DND-41 (cell line): ENCODE measurements around the gene TK2.

Source experiments
- EZH2 ChIP-seq: IDR thresholded peaks from 3 replicates; pipeline ENCODE4 v1.6.1; 2012; ENCODE audit warnings: borderline replicate concordance, low read depth, mild to moderate bottlenecking, moderate library complexity, low read length, inconsistent platforms; ENCODE audit not compliant: severe bottlenecking
- TF ChIP-seq, protein P1 (sequence below): IDR thresholded peaks from 2 replicates; pipeline ENCODE4 v1.5.1; 2012; ENCODE audit warnings: borderline replicate concordance, low read length, moderate library complexity, mild to moderate bottlenecking; ENCODE audit not compliant: poor library complexity, severe bottlenecking; ENCODE audit errors: extremely low read depth

DNA sequence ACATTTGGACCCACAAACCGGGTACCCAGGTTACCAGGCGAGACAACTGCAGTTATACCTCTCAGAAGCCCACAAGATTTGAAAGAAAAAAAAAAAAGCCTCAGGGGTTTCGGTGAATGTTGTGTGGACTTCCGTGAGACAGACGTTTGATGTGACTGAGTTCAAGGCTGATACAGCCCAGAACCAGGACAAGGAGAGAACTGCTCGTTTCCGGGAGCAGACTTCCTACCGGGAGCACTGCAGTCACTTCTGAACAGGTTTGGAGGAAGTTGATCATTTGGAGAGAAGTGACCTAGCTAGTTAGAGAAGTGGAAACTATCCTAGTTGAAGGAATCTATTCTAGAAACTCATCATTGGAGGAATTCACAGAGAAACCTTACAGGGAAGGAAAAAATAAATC, 3.3 kb upstream of the TK2 start:
- TF ChIP-seq EZH2 = no peak
- TF ChIP-seq, protein P1, sequence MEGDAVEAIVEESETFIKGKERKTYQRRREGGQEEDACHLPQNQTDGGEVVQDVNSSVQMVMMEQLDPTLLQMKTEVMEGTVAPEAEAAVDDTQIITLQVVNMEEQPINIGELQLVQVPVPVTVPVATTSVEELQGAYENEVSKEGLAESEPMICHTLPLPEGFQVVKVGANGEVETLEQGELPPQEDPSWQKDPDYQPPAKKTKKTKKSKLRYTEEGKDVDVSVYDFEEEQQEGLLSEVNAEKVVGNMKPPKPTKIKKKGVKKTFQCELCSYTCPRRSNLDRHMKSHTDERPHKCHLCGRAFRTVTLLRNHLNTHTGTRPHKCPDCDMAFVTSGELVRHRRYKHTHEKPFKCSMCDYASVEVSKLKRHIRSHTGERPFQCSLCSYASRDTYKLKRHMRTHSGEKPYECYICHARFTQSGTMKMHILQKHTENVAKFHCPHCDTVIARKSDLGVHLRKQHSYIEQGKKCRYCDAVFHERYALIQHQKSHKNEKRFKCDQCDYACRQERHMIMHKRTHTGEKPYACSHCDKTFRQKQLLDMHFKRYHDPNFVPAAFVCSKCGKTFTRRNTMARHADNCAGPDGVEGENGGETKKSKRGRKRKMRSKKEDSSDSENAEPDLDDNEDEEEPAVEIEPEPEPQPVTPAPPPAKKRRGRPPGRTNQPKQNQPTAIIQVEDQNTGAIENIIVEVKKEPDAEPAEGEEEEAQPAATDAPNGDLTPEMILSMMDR = no peak
